SK-N-SH (cell line): ENCODE measurements around the gene C20orf144.

Source experiments
- CTCF ChIP-seq: fragments of 200-600 bp; sonication (generic); IDR thresholded peaks from 2 replicates; pipeline ENCODE4 v1.6.1; 2017; ENCODE audit warnings: antibody characterized with exemption, mild to moderate bottlenecking, moderate library complexity
- EZH2phosphoT487 ChIP-seq: fragments of 200-600 bp; sonication (generic); IDR thresholded peaks from 2 replicates; pipeline ENCODE4 v1.6.1; 2017; ENCODE audit warnings: low read depth, mixed run types, mild to moderate bottlenecking, antibody characterized with exemption, moderate library complexity, borderline replicate concordance
- FOXJ3 ChIP-seq: sonication (generic); formaldehyde crosslinking; IDR thresholded peaks from 2 replicates; pipeline ENCODE4 v1.5.1; 2020; ENCODE audit warnings: mild to moderate bottlenecking, missing genetic modification reagents
- MEF2A ChIP-seq: IDR thresholded peaks from 2 replicates; pipeline ENCODE4 v1.4.0; 2012; ENCODE audit warnings: low read depth, borderline replicate concordance
- NFIC ChIP-seq: IDR thresholded peaks from 2 replicates; pipeline ENCODE4 v1.4.0; 2012; ENCODE audit warnings: borderline replicate concordance
- TEAD4 ChIP-seq: IDR thresholded peaks from 2 replicates; pipeline ENCODE4 v1.4.0; 2012; ENCODE audit warnings: mild to moderate bottlenecking, borderline replicate concordance; ENCODE audit not compliant: insufficient read depth
- TF ChIP-seq, protein P1 (sequence below): IDR thresholded peaks from 2 replicates; pipeline ENCODE4 v1.4.0; 2012; ENCODE audit warnings: low read depth

DNA sequence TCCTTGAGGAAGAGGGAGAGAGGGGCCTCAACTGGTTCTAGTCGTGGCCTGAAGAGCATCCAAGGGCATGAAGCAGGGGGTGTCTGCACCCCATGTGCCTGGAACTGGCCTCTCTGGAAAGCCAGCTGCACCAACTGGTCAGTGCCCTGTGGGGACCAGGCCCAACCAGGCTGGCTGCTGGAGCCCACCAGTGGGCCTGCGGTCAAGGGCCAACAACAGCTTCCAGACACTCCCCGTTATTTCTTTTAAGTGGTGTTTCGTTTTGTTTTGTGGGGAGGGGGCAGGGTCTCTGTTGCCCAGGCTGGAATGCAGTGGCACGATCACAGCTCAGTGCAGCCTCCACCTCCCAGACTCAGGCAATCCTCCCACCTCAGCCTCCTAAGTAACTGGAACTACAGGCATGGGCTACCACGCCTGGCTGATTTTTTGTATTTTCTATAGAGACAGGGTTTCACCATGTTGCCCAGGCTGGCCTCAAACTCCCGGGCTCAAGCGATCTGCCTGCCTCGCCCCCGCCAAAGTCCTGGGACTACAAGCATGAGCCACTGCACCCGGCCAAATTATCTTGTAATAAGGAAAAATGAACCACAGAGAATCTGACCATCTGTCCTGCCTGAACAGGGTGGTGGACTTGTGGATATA is 11.9 kb upstream of the C20orf144 start:
- TF ChIP-seq CTCF = no peak
- no peak for TF ChIP-seq MEF2A
- TF ChIP-seq, protein P1, sequence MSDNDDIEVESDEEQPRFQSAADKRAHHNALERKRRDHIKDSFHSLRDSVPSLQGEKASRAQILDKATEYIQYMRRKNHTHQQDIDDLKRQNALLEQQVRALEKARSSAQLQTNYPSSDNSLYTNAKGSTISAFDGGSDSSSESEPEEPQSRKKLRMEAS = no peak
- TF ChIP-seq EZH2phosphoT487 = no peak
- no peak for TF ChIP-seq TEAD4
- TF ChIP-seq FOXJ3 (CRISPR knock-in tag) = no peak
- TF ChIP-seq NFIC = no peak
